Astrocyte of the spinal cord (primary cell): ENCODE data around the gene KCNJ6.
"Not testable (repeated sequence)": the region's sequence is repeated elsewhere in the genome, so short reads cannot be mapped to it uniquely, and the experiment has no call there.

Source experiments
- DNase-seq: peaks from one replicate; pipeline ENCODE4 v3.0.0; 2011; ENCODE audit warnings: low read depth, low spot score
- H3K4me3 ChIP-seq: 2 replicates; pipeline ENCODE4 v1.5.1; 2011; ENCODE audit warnings: low read depth, mild to moderate bottlenecking, low read length, moderate library complexity
- in situ Hi-C: cut with HindIII; loops from 2 replicates; pipeline ENCODE4 v1.10.0; 2017; ENCODE audit warnings: low sequenced_read_pairs
- TF ChIP-seq, protein P1 (sequence below): IDR thresholded peaks from 2 replicates; pipeline ENCODE4 v1.5.1; 2012; ENCODE audit warnings: low read depth, mild to moderate bottlenecking, low read length, inconsistent platforms

Gene KCNJ6

GRCh38 chr21:37734846-37735245 lies 181.4 kb downstream of the KCNJ6 start:
- DNase-seq = no peak
- TF ChIP-seq, protein P1, sequence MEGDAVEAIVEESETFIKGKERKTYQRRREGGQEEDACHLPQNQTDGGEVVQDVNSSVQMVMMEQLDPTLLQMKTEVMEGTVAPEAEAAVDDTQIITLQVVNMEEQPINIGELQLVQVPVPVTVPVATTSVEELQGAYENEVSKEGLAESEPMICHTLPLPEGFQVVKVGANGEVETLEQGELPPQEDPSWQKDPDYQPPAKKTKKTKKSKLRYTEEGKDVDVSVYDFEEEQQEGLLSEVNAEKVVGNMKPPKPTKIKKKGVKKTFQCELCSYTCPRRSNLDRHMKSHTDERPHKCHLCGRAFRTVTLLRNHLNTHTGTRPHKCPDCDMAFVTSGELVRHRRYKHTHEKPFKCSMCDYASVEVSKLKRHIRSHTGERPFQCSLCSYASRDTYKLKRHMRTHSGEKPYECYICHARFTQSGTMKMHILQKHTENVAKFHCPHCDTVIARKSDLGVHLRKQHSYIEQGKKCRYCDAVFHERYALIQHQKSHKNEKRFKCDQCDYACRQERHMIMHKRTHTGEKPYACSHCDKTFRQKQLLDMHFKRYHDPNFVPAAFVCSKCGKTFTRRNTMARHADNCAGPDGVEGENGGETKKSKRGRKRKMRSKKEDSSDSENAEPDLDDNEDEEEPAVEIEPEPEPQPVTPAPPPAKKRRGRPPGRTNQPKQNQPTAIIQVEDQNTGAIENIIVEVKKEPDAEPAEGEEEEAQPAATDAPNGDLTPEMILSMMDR = no peak
- H3K4me3 ChIP-seq = no peak overlapping the region
- in situ Hi-C loops = no loop called here

DNA sequence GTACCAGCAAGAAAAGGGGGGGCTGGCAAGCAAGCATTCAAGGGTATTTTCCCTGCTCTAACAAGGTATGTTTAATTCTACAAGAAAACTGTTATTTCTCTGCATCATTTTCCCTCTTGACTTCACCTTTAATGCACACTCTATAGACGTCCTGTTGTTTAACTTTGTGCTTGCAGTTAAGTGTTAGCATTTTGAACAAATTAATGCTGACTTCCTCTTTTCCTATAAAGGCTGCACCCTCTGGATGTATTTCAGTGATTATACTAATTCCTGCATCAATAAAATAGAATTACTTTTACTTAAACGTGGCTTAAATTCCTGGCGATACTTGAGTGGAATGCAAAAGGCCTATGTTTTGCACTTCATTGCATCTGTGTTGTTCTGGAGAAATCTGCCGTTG lies 183.3 kb downstream of the KCNJ6 start:
- in situ Hi-C loops = no loop called here
- TF ChIP-seq, protein P1 = no peak
- H3K4me3 ChIP-seq = no peak overlapping the region
- no peak for DNase-seq

DNA sequence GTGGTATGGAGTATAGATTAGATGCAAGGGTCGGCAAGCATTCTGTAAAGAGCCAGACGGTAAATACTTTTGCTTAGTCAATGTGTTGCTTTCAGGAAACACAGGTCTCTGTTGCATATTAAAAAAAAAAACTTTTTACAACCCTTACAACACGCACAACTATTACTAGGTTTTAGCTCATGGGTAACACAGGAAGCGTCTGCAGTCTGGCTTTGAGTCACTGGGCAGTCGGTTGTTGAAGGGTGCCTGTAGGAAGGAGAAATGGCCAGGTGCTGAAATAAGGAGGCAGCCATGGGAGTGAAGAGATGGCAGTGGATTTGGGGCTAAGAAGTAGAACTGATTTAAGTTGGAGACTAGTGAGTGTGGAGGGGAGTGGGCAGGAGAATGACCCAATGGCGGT lies 192.1 kb downstream of the KCNJ6 start:
- H3K4me3 ChIP-seq = no peak overlapping the region
- in situ Hi-C loops = no loop called here

GRCh38 chr21:37717534-37717933 lies 198.7 kb downstream of the KCNJ6 start:
- no peak overlapping the region for H3K4me3 ChIP-seq
- no peak for DNase-seq
- TF ChIP-seq, protein P1 = no peak
- in situ Hi-C loops = no loop called here

More for the DNA sequence above, 192.1 kb downstream of the KCNJ6 start:
- no peak for DNase-seq
- TF ChIP-seq, protein P1 = no peak

GRCh38 chr21:37712569-37712934 lies 203.7 kb downstream of the KCNJ6 start:
- H3K4me3 ChIP-seq, DNase-seq, in situ Hi-C loops: not testable (repeated sequence)

GRCh38 chr21:37711836-37712568 lies 204.3 kb downstream of the KCNJ6 start:
- H3K4me3 ChIP-seq = no peak overlapping the region
- in situ Hi-C loops = no loop called here
- peak; percentile 70 for DNase-seq
- TF ChIP-seq, protein P1 = peak; percentile 98

DNA sequence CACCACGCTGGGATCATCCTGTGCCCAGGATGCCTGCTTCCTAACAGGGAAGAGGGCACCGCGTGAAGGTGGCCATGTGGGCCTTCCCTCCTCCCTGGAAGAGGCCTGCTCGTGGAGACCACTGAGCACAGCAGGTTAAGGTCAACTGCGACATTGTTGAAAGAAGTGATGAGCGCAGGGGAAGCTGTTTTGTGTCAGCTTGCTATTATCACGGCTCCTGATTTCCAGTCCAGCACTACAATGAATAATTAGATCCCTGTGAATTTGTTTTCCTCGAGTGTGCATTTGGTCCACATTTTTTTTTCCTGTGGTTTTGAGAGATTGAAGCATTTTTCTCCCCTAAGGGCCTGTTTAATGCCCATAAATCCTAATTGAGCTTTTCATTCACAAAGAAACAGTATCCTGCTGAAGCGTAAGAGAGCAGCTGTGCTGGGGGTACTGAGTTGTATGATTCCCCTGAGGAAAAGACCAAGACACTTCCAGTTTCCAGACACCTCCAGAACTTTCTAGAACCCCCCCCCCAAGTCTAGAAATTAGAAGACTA lies 204.9 kb downstream of the KCNJ6 start:
- no peak for DNase-seq
- no peak overlapping the region for H3K4me3 ChIP-seq
- in situ Hi-C loops = no loop called here
- TF ChIP-seq, protein P1 = no peak
